Activated CD8-positive, alpha-beta T cell treated with anti-CD3 and anti-CD28 coated beads, Interleukin-2, amount 10 ng/mL, durations not matched to agents 7 days and 5 days (primary cell): ENCODE measurements around the gene HNRNPM. TPM values are rescaled to one million over a fixed set of nuclear protein-coding genes. Genes with fewer than 3 reads are reported as not detected.

Experiments
- ATAC-seq: fragments of 150-1000 bp; cut with Tn5 transposase; one replicate; pipeline ENCODE4 v1.10.0; 2021; ENCODE audit warnings: moderate library complexity
- CTCF ChIA-PET: fragments of 350-600 bp; sonication (Branson Sonifier 250); formaldehyde crosslinking; loops from one replicate; lab custom pipeline; 2021; ENCODE audit warnings: antibody characterized with exemption; lab: Charles Lee
- POLR2A ChIA-PET: fragments of 350-600 bp; sonication (Branson Sonifier 250); formaldehyde crosslinking; loops from one replicate; lab custom pipeline; 2021; ENCODE audit warnings: antibody characterized with exemption; lab: Charles Lee
- DNase-seq: peaks from one replicate; pipeline ENCODE4 v3.0.0-alpha.2; 2020
- H3K27ac Mint-ChIP-seq: one replicate; pipeline ENCODE4 v1.8.0; 2021; ENCODE audit warnings: mild to moderate bottlenecking, mixed read lengths
- H3K27me3 Mint-ChIP-seq: one replicate; pipeline ENCODE4 v1.8.0; 2021; ENCODE audit warnings: low read depth, mixed read lengths
- H3K36me3 Mint-ChIP-seq: one replicate; pipeline ENCODE4 v1.8.0; 2021; ENCODE audit warnings: low read depth, mixed read lengths
- H3K4me1 Mint-ChIP-seq: one replicate; pipeline ENCODE4 v1.8.0; 2021; ENCODE audit warnings: low read depth, mixed read lengths
- H3K4me3 Mint-ChIP-seq: one replicate; pipeline ENCODE4 v1.8.0; 2021; ENCODE audit warnings: mild to moderate bottlenecking, mixed read lengths
- H3K9me3 Mint-ChIP-seq: one replicate; pipeline ENCODE4 v1.8.0; 2022; ENCODE audit warnings: mixed read lengths; ENCODE audit not compliant: insufficient read depth
- total RNA-seq, 2 experiments: library from RNA; stranded (reverse); gene quantifications; one replicate each; pipeline ENCODE4 v1.2.3, GENCODE V29; 2021

The HNRNPM gene
- total RNA-seq, 2 experiments from 2014 or later: 283 to 291 TPM

GRCh38 chr19:8503510-8503909 lies 58.7 kb downstream of the HNRNPM start:
- ChIA-PET CTCF (interaction anchor here (1.3 to 1.6 kb wide), 2 partner anchors 16 to 150 kb away, joined by 3 to 4 read pairs; no protein-coding TSS in a partner anchor), POLR2A (interaction anchor here (2.1 kb wide), 1 partner anchor 10 kb away, joined by 12 read pairs; the partner anchor contains the start of gene ZNF414)
- ATAC-seq (no peak), DNase-seq (no peak)
- Mint-ChIP-seq H3K4me1 (peaks cover 50% of the 10 kb centered on the region), H3K4me3 (no peak overlapping the region), H3K27me3 (no peaks in the 10 kb centered on the region), H3K36me3 (peaks cover 3% of the 10 kb centered on the region), H3K27ac (no peak overlapping the region), H3K9me3 (no peaks in the 10 kb centered on the region)

- CTCF ChIA-PET: interaction anchor here (3.2 to 3.8 kb wide), 2 partner anchors 9 to 17 kb away, joined by 16 to 26 read pairs; no protein-coding TSS in a partner anchor
- no peaks in the 10 kb centered on the region for H3K9me3 Mint-ChIP-seq
- no peak for ATAC-seq
- no peak for DNase-seq
- H3K36me3 Mint-ChIP-seq: peaks cover 3% of the 10 kb centered on the region
- POLR2A ChIA-PET: interaction anchor here (2.1 kb wide), 1 partner anchor 10 kb away, joined by 12 read pairs; the partner anchor contains the start of gene ZNF414
- H3K4me3 Mint-ChIP-seq: no peak overlapping the region
- peaks cover 50% of the 10 kb centered on the region for H3K4me1 Mint-ChIP-seq
- H3K27me3 Mint-ChIP-seq: no peaks in the 10 kb centered on the region
- H3K27ac Mint-ChIP-seq: peak overlapping the region; percentile 14
Observed at GRCh38 chr19:8504171-8504570, 59.4 kb downstream of the HNRNPM start.

- POLR2A ChIA-PET: interaction anchor here (1.4 kb wide), 1 partner anchor 9 kb away, joined by 18 read pairs; the partner anchor contains the start of gene ZNF414
- DNase-seq (no peak), ATAC-seq (no peak)
- Mint-ChIP-seq H3K9me3 (no peaks in the 10 kb centered on the region), H3K4me1 (peaks cover 48% of the 10 kb centered on the region), H3K4me3 (peak overlapping the region; percentile 52), H3K27me3 (no peaks in the 10 kb centered on the region), H3K27ac (peak overlapping the region; percentile 26), H3K36me3 (peaks cover 3% of the 10 kb centered on the region)
- CTCF ChIA-PET: interaction anchor here (0.7 to 3.8 kb wide), 9 partner anchors 9 to 151 kb away, joined by 4 to 26 read pairs (median 5); partner anchors contain the start of genes MARCHF2 and ZNF414
Observed at GRCh38 chr19:8504919-8505318, 60.1 kb downstream of the HNRNPM start.

GRCh38 chr19:8505680-8506401 lies 61.1 kb downstream of the HNRNPM start:
- DNase-seq (peak; percentile 67), ATAC-seq (peak; percentile 84)
- Mint-ChIP-seq H3K9me3 (no peaks in the 10 kb centered on the region), H3K4me3 (peak overlapping the region; percentile 84), H3K27ac (peak overlapping the region; percentile 81), H3K4me1 (peaks cover 41% of the 10 kb centered on the region), H3K36me3 (peaks cover 3% of the 10 kb centered on the region), H3K27me3 (no peaks in the 10 kb centered on the region)
- POLR2A ChIA-PET: interaction anchor here (0.6 to 1.4 kb wide), 2 partner anchors 8 to 18 kb away, joined by 3 to 18 read pairs; partner anchors contain the start of gene ZNF414
- CTCF ChIA-PET: interaction anchor here (0.7 to 3.8 kb wide), 11 partner anchors 8 to 152 kb away, joined by 4 to 26 read pairs (median 5); partner anchors contain the start of genes MARCHF2, MYO1F and ZNF414

GRCh38 chr19:8506402-8506957 lies 61.7 kb downstream of the HNRNPM start:
- H3K27me3 Mint-ChIP-seq: no peaks in the 10 kb centered on the region
- H3K36me3 Mint-ChIP-seq: peaks cover 3% of the 10 kb centered on the region

GRCh38 chr19:8510589-8511115 lies 65.9 kb downstream of the HNRNPM start:
- DNase-seq: no peak
- Mint-ChIP-seq H3K4me1 (peaks cover 40% of the 10 kb centered on the region), H3K27ac (no peak overlapping the region), H3K27me3 (no peaks in the 10 kb centered on the region), H3K4me3 (no peak overlapping the region), H3K9me3 (no peaks in the 10 kb centered on the region), H3K36me3 (peaks cover 22% of the 10 kb centered on the region)
- ChIA-PET POLR2A (no interaction called here), CTCF (no interaction called here)
- no peak for ATAC-seq

More at GRCh38 chr19:8506402-8506957, 61.7 kb downstream of the HNRNPM start:
- ChIA-PET POLR2A (no interaction called here), CTCF (interaction anchor here (1.8 to 3.8 kb wide), 3 partner anchors 11 to 71 kb away, joined by 13 to 26 read pairs (median 16); partner anchors contain the start of gene MYO1F)
- Mint-ChIP-seq H3K9me3 (no peaks in the 10 kb centered on the region), H3K4me1 (peaks cover 38% of the 10 kb centered on the region), H3K27ac (peak overlapping the region; percentile 11), H3K4me3 (peak overlapping the region; percentile 84)
- ATAC-seq: no peak
- DNase-seq: no peak

- CTCF ChIA-PET: interaction anchor here (8.2 kb wide), 1 partner anchor 67 kb away, joined by 104 read pairs; the partner anchor contains the start of gene MYO1F
- H3K4me1 Mint-ChIP-seq: peaks cover 42% of the 10 kb centered on the region
- no peaks in the 10 kb centered on the region for H3K9me3 Mint-ChIP-seq
- POLR2A ChIA-PET: no interaction called here
- DNase-seq: no peak
- H3K27ac Mint-ChIP-seq: no peak overlapping the region
- peaks cover 24% of the 10 kb centered on the region for H3K36me3 Mint-ChIP-seq
- no peak overlapping the region for H3K4me3 Mint-ChIP-seq
- no peak for ATAC-seq
- no peaks in the 10 kb centered on the region for H3K27me3 Mint-ChIP-seq
Observed at GRCh38 chr19:8511573-8512101, 66.9 kb downstream of the HNRNPM start.

GRCh38 chr19:8512115-8512967 lies 67.6 kb downstream of the HNRNPM start:
- peak overlapping the region; percentile 52 for H3K4me3 Mint-ChIP-seq
- peaks cover 24% of the 10 kb centered on the region for H3K36me3 Mint-ChIP-seq
- H3K27ac Mint-ChIP-seq: peak overlapping the region; percentile 81
- H3K4me1 Mint-ChIP-seq: peaks cover 47% of the 10 kb centered on the region
- no peaks in the 10 kb centered on the region for H3K27me3 Mint-ChIP-seq
- CTCF ChIA-PET: interaction anchor here (0.8 to 8.2 kb wide), 5 partner anchors 25 to 99 kb away, joined by 3 to 104 read pairs (median 5); partner anchors contain the start of genes MARCHF2 and MYO1F
- POLR2A ChIA-PET: interaction anchor here (1.7 to 6.1 kb wide), 8 partner anchors 7 to 68 kb away, joined by 7 to 50 read pairs (median 17); partner anchors contain the start of genes HNRNPM and MYO1F
- DNase-seq: no peak
- ATAC-seq: no peak
- H3K9me3 Mint-ChIP-seq: no peaks in the 10 kb centered on the region

GRCh38 chr19:8513036-8513686 lies 68.4 kb downstream of the HNRNPM start:
- H3K36me3 Mint-ChIP-seq: peaks cover 26% of the 10 kb centered on the region
- POLR2A ChIA-PET: interaction anchor here (0.6 to 6.1 kb wide), 15 partner anchors 8 to 121 kb away, joined by 3 to 50 read pairs (median 7); partner anchors contain the start of genes HNRNPM, MARCHF2 and MYO1F
- ATAC-seq (no peak), DNase-seq (no peak)
- peaks cover 55% of the 10 kb centered on the region for H3K4me1 Mint-ChIP-seq
- no peaks in the 10 kb centered on the region for H3K27me3 Mint-ChIP-seq
- peak overlapping the region; percentile 86 for H3K4me3 Mint-ChIP-seq
- CTCF ChIA-PET: interaction anchor here (0.8 to 8.2 kb wide), 8 partner anchors 8 to 100 kb away, joined by 3 to 104 read pairs (median 5); partner anchors contain the start of genes MARCHF2 and MYO1F
- H3K9me3 Mint-ChIP-seq: no peaks in the 10 kb centered on the region
- H3K27ac Mint-ChIP-seq: peak overlapping the region; percentile 97
